HL-60 (cell line): ENCODE measurements around the gene GMPR.

ENCODE experiments used
- GABPA ChIP-seq: IDR thresholded peaks from 2 replicates; pipeline ENCODE4 v1.6.1; 2012; ENCODE audit warnings: low read depth
- POLR2AphosphoS5 ChIP-seq: IDR thresholded peaks from 2 replicates; pipeline ENCODE4 v1.6.1; 2012; ENCODE audit warnings: low read depth
- SPI1 ChIP-seq: IDR thresholded peaks from 2 replicates; pipeline ENCODE4 v1.6.1; 2012; ENCODE audit warnings: low read depth, mild to moderate bottlenecking, borderline replicate concordance
- TF ChIP-seq, protein P1 (sequence below): IDR thresholded peaks from one replicate; pipeline ENCODE4 v1.5.1; 2011; ENCODE audit warnings: low read length, control low read depth, inconsistent platforms; ENCODE audit not compliant: insufficient read depth
- TF ChIP-seq, protein P2 (sequence below): IDR thresholded peaks from 2 replicates; pipeline ENCODE4 v1.6.1; 2012; ENCODE audit warnings: low read depth; ENCODE audit not compliant: insufficient replicate concordance

DNA sequence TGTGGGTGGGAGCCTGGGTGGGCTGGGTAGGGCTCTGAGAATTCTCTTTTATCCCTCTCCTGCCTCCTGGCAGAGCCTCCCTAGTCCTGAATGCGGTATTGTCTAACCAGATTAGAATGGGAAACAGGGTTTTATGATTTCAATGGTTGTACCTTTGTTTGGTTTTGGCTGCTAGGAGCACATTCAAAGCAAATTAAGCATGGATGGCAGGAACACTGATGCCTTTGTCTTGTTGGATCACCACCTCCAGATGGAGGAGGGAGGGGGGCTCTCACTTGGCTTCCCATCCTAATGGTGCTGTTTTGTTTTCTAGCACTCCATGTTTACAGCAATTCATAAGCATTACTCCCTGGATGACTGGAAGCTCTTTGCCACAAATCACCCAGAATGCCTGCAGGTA is 11.6 kb downstream of the GMPR start:
- TF ChIP-seq, protein P1, sequence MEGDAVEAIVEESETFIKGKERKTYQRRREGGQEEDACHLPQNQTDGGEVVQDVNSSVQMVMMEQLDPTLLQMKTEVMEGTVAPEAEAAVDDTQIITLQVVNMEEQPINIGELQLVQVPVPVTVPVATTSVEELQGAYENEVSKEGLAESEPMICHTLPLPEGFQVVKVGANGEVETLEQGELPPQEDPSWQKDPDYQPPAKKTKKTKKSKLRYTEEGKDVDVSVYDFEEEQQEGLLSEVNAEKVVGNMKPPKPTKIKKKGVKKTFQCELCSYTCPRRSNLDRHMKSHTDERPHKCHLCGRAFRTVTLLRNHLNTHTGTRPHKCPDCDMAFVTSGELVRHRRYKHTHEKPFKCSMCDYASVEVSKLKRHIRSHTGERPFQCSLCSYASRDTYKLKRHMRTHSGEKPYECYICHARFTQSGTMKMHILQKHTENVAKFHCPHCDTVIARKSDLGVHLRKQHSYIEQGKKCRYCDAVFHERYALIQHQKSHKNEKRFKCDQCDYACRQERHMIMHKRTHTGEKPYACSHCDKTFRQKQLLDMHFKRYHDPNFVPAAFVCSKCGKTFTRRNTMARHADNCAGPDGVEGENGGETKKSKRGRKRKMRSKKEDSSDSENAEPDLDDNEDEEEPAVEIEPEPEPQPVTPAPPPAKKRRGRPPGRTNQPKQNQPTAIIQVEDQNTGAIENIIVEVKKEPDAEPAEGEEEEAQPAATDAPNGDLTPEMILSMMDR = no peak
- TF ChIP-seq POLR2AphosphoS5 = no peak
- TF ChIP-seq, protein P2, sequence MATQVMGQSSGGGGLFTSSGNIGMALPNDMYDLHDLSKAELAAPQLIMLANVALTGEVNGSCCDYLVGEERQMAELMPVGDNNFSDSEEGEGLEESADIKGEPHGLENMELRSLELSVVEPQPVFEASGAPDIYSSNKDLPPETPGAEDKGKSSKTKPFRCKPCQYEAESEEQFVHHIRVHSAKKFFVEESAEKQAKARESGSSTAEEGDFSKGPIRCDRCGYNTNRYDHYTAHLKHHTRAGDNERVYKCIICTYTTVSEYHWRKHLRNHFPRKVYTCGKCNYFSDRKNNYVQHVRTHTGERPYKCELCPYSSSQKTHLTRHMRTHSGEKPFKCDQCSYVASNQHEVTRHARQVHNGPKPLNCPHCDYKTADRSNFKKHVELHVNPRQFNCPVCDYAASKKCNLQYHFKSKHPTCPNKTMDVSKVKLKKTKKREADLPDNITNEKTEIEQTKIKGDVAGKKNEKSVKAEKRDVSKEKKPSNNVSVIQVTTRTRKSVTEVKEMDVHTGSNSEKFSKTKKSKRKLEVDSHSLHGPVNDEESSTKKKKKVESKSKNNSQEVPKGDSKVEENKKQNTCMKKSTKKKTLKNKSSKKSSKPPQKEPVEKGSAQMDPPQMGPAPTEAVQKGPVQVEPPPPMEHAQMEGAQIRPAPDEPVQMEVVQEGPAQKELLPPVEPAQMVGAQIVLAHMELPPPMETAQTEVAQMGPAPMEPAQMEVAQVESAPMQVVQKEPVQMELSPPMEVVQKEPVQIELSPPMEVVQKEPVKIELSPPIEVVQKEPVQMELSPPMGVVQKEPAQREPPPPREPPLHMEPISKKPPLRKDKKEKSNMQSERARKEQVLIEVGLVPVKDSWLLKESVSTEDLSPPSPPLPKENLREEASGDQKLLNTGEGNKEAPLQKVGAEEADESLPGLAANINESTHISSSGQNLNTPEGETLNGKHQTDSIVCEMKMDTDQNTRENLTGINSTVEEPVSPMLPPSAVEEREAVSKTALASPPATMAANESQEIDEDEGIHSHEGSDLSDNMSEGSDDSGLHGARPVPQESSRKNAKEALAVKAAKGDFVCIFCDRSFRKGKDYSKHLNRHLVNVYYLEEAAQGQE = no peak
- TF ChIP-seq GABPA = no peak
- TF ChIP-seq SPI1 = no peak
